Measurements from ENCODE around the gene ABHD12.

- TF ChIP-seq CTCF (IDR thresholded peaks at IDR 0.05; ENCODE audit: insufficient read depth, low read length) (no peak), POLR2AphosphoS5 (IDR thresholded peaks at IDR 0.05; ENCODE audit: low read depth) (no peak), SPI1 (IDR thresholded peaks at IDR 0.05; ENCODE audit: borderline replicate concordance, low read depth) (no peak; the same call in 1 of the 2 replicates), REST (IDR thresholded peaks at IDR 0.05; ENCODE audit: insufficient replicate concordance, low read depth) (no peak)
These were observed 68.6 kb downstream of the ABHD12 start for GRCh38 chr20:25321991-25322390.
